Kidney (tissue), 14 donors: ENCODE measurements around the gene FRG2C. TPM values are rescaled to one million over a fixed set of nuclear protein-coding genes. Genes with fewer than 3 reads are reported as not detected.
A peak's percentile ranks its signal among the peaks of the same experiment; 100 is the strongest.
"Not testable (repeated sequence)": the region's sequence is repeated elsewhere in the genome, so short reads cannot be mapped to it uniquely, and the experiment has no call there.

Experiments used
- DNase-seq, 5 donors: peaks; one replicate each; pipeline ENCODE4 v3.0.0-alpha.2; 2013 to 2020
- FAIRE-seq: peaks from 2 replicates; lab custom pipeline; 2012; peaks lifted over from hg19 to GRCh38; lab: Jason Lieb, UNC
- H3K27ac ChIP-seq, 2 donors: one replicate each; pipeline ENCODE4 v1.7.0; 2013; ENCODE audit warnings: low read depth in 2 of 2, low read length in 2 of 2, inconsistent platforms in 1 of 2
- H3K27me3 ChIP-seq: one replicate; pipeline ENCODE4 v1.7.1; 2013; ENCODE audit warnings: low read length, inconsistent platforms; ENCODE audit not compliant: control insufficient read depth, insufficient read depth
- H3K36me3 ChIP-seq, 3 donors: one replicate each; pipeline versions ENCODE4 v1.7.0 to v1.7.1; 2013; ENCODE audit warnings: low read length in 3 of 3, control low read depth in 1 of 3, inconsistent platforms in 1 of 3; ENCODE audit not compliant: insufficient read depth in 3 of 3, control insufficient read depth in 2 of 3
- H3K4me1 ChIP-seq, 3 donors: one replicate each; pipeline versions ENCODE4 v1.7.0 to v1.7.1; 2013; ENCODE audit warnings: low read length in 3 of 3, inconsistent platforms in 1 of 3, low read depth in 1 of 3; ENCODE audit not compliant: control insufficient read depth in 2 of 3, insufficient read depth in 2 of 3
- H3K4me3 ChIP-seq, 3 donors: one replicate each; pipeline versions ENCODE4 v1.7.0 to v1.8.1; 2013; ENCODE audit warnings: low read length in 3 of 3, control low read depth in 1 of 3, inconsistent platforms in 1 of 3
- H3K9ac ChIP-seq, 3 donors: one replicate each; pipeline versions ENCODE4 v1.7.0 to v1.7.1; 2013; ENCODE audit warnings: low read length in 3 of 3, control low read depth in 1 of 3, inconsistent platforms in 1 of 3
- H3K9me3 ChIP-seq, 3 donors: one replicate each; pipeline versions ENCODE4 v1.7.0 to v1.7.1; 2013; ENCODE audit warnings: low read length in 3 of 3, control low read depth in 1 of 3, inconsistent platforms in 1 of 3; ENCODE audit not compliant: control insufficient read depth in 2 of 3, insufficient read depth in 1 of 3
- CTCF ChIP-seq: IDR thresholded peaks from 3 replicates; pipeline ENCODE4 v1.5.1; 2012; ENCODE audit warnings: mild to moderate bottlenecking, moderate library complexity, borderline replicate concordance; ENCODE audit not compliant: insufficient read depth; ENCODE audit errors: extremely low read depth
- intact Hi-C: fragments of 100-400 bp; cut with DNase I; formaldehyde crosslinking; loops from one replicate; pipeline ENCODE4 v1.11.1; 2022
- polyA plus RNA-seq: library from polyadenylated mRNA; stranded (reverse); fragments of 350-450 nt; fragmentation: Illumina TruSeq; extraction: RNeasy Lipid Tissue Mini Kit (QIAGEN cat#74804); gene quantifications from one replicate; pipeline ENCODE4 v1.2.3, GENCODE V29; 2014; ENCODE audit warnings: low read depth, low replicate concordance; ENCODE audit not compliant: insufficient read depth
- total RNA-seq: library from RNA; stranded (reverse); fragmentation: NEBNext Ultra II Directional; extraction: Animal tissue kit (Norgen Biotek cat#: 25700); gene quantifications from one replicate; pipeline ENCODE4 v1.2.1, GENCODE V29; 2021
- donor health status: control.
- donor health status: control.
- donor health status: control.
- donor health status: control.
- donor health status: control.
- donor health status: DM: yes; HTN: yes; CAD: no.
- donor health status: Normal renal cell carcinoma (clear cell type).

Gene FRG2C
- total and polyA plus RNA-seq, 2 donors from 2014 or later, result 0.99 TPM; not detected in 1

- Histone ChIP-seq H3K27ac (no peak overlapping the region), H3K9ac (no peak overlapping the region), H3K36me3 (no peaks in the 10 kb centered on the region), H3K9me3 (no peaks in the 10 kb centered on the region), H3K4me1 (no peaks in the 10 kb centered on the region), H3K27me3 (peaks cover 6% of the 10 kb centered on the region), H3K4me3 (no peak overlapping the region)
- DNase-seq (no peak), FAIRE-seq (no peak)
- no peak for TF ChIP-seq CTCF
- intact Hi-C loops, result no loop called here
Observed at GRCh38 chr3:75650191-75650590, 13.9 kb upstream of the FRG2C start.

GRCh38 chr3:75655101-75655904 is 8.8 kb upstream of the FRG2C start:
- not testable (repeated sequence) for FAIRE-seq

GRCh38 chr3:75655956-75656355 is 8.2 kb upstream of the FRG2C start:
- H3K36me3 ChIP-seq, H3K9ac ChIP-seq, intact Hi-C loops, H3K9me3 ChIP-seq, H3K27ac ChIP-seq, FAIRE-seq, H3K4me3 ChIP-seq, H3K4me1 ChIP-seq: not testable (repeated sequence)
- peaks cover 20% of the 10 kb centered on the region for H3K27me3 ChIP-seq
- peak in 1 of 5 donors; percentile 38 for DNase-seq

More at GRCh38 chr3:75655101-75655904, 8.8 kb upstream of the FRG2C start:
- H3K27ac ChIP-seq, H3K9me3 ChIP-seq, H3K4me3 ChIP-seq, intact Hi-C loops, H3K4me1 ChIP-seq, H3K9ac ChIP-seq, H3K36me3 ChIP-seq: not testable (repeated sequence)
- DNase-seq, result peak in 1 of 5 donors; percentile 19
- peaks cover 20% of the 10 kb centered on the region for H3K27me3 ChIP-seq

- H3K9ac ChIP-seq, FAIRE-seq, H3K36me3 ChIP-seq, H3K4me1 ChIP-seq, intact Hi-C loops, H3K27ac ChIP-seq, H3K9me3 ChIP-seq: not testable (repeated sequence)
- peak; percentile 60 to 80 (median 69) for DNase-seq
- peak overlapping the region in 2 of 3 donors; percentile 28 to 33 for H3K4me3 ChIP-seq
- H3K27me3 ChIP-seq, result peaks cover 24% of the 10 kb centered on the region
Observed at GRCh38 chr3:75658411-75659107, 5.6 kb upstream of the FRG2C start.

DNA sequence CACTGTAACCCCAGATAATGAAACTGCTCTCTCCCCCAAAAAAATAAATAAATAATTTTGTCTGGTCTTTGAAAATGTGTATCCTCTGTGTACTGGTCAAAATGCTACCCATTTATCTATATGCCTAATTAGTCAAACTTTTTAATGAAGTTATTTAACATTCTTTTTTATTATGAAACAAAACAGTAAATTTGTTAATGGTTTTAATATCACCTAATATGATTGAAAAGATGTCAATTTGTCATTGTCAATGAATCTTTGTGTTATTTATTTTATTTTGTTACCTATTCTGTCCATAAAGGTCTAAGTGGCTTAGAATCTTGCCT is 5.1 kb upstream of the FRG2C start:
- H3K4me1 ChIP-seq, DNase-seq, intact Hi-C loops, H3K27ac ChIP-seq, H3K4me3 ChIP-seq, H3K9me3 ChIP-seq, H3K36me3 ChIP-seq, H3K9ac ChIP-seq: not testable (repeated sequence)
- FAIRE-seq, result peak; percentile 89
- H3K27me3 ChIP-seq, result peaks cover 24% of the 10 kb centered on the region

GRCh38 chr3:75665626-75666025 is 1.5 kb downstream of the FRG2C start:
- H3K4me1 ChIP-seq, H3K36me3 ChIP-seq, FAIRE-seq, H3K4me3 ChIP-seq, H3K27ac ChIP-seq, H3K9me3 ChIP-seq, H3K9ac ChIP-seq, DNase-seq, intact Hi-C loops: not testable (repeated sequence)
- peaks cover 24% of the 10 kb centered on the region for H3K27me3 ChIP-seq

DNA sequence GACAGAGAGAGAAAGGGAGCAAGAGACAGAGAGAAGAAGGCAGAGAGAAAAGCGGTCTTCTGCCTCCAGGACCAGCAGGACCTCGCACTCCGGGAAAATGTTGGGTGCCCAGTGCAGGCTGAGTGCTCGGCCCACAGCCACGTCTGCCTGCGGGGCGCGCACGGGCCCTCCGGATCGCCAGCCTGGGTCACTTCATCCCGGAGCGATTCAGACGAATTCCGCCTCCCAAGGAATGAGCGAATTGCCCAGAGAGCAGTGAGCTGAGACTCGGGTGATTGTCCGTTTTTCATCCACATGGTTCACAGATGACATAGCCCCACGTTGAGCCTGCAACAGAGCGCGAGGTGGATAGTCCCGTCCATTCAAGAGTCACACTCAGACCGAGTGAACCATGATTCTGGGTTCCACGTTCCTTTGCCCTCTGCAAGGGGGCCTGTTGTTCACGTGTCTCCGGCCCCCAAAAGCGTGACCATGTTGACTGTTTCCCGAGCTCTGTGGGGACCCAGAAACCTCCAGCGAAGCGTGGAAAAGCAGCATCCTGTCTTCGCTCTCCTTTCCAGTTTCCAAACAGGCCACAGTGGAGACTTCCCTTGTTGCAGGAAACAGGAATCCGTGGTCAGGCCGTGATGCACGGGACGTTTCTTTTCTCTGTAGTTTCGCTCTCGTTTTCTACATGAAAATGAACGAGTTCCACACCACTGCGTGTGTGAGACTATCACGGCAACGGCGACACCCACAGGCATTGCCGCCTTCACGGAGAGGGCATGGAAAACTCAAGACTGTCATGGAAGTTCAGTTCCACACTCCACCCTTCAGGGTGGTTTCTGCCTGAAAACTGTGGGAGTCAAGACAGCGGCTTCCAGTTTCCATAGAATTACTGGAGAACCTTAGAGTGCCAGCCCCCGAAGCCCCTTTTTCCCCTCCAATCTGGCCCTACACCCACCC is 3.9 kb downstream of the FRG2C start:
- H3K9ac ChIP-seq, FAIRE-seq, H3K9me3 ChIP-seq, H3K36me3 ChIP-seq, H3K27ac ChIP-seq, intact Hi-C loops, H3K4me1 ChIP-seq: not testable (repeated sequence)
- DNase-seq, result peak in 4 of 5 donors; percentile 32 to 53 (median 41)
- Histone ChIP-seq H3K4me3 (peak overlapping the region in 2 of 3 donors; percentile 4 to 39), H3K27me3 (peaks cover 31% of the 10 kb centered on the region)
